SU-DHL-6 (cell line): Measurements from ENCODE around the gene LIN54.

Experiments used
- H2AFZ ChIP-seq: fragments of 200-600 bp; sonication (generic); 2 replicates; pipeline ENCODE4 v1.6.1; 2014; ENCODE audit warnings: low read depth, mild to moderate bottlenecking, moderate library complexity, mixed read lengths, antibody characterized with exemption, low read length; ENCODE audit not compliant: severe bottlenecking
- H3F3A ChIP-seq: fragments of 200-600 bp; shearing (Covaris generic); 2 replicates; pipeline ENCODE4 v1.6.0; 2016; ENCODE audit warnings: antibody characterized with exemption, mild to moderate bottlenecking; ENCODE audit not compliant: insufficient read depth
- H3K27ac ChIP-seq: fragments of 200-600 bp; sonication (generic); 2 replicates; pipeline ENCODE4 v1.5.1; 2016; ENCODE audit warnings: low read depth, mild to moderate bottlenecking, low read length, moderate library complexity, mixed read lengths
- H3K27me3 ChIP-seq: fragments of 200-600 bp; sonication (generic), shearing (Covaris generic); 2 replicates; pipeline ENCODE4 v1.6.0; 2014; ENCODE audit warnings: mild to moderate bottlenecking, low read length
- H3K36me3 ChIP-seq: fragments of 200-600 bp; sonication (generic); 2 replicates; pipeline ENCODE4 v1.6.1; 2014; ENCODE audit warnings: mild to moderate bottlenecking, low read length, mixed read lengths
- H3K4me2 ChIP-seq: fragments of 300-600, 200-600 bp; shearing (Covaris generic), sonication (generic); 2 replicates; pipeline ENCODE4 v1.6.0; 2014; ENCODE audit warnings: low read length, low read depth, mild to moderate bottlenecking; ENCODE audit not compliant: poor library complexity, severe bottlenecking
- H3K4me3 ChIP-seq: fragments of 200-600 bp; sonication (generic); 2 replicates; pipeline ENCODE4 v1.5.1; 2014; ENCODE audit warnings: antibody characterized with exemption, low read length, mild to moderate bottlenecking, mixed read lengths; ENCODE audit not compliant: insufficient read depth, poor library complexity, severe bottlenecking
- H3K79me2 ChIP-seq: fragments of 200-600 bp; sonication (generic); 2 replicates; pipeline ENCODE4 v1.6.1; 2014; ENCODE audit warnings: mild to moderate bottlenecking, low read length, moderate library complexity; ENCODE audit not compliant: insufficient read depth
- H3K9ac ChIP-seq: fragments of 200-600 bp; sonication (generic); 2 replicates; pipeline ENCODE4 v1.7.0; 2014; ENCODE audit warnings: mild to moderate bottlenecking, low read length
- H3K9me2 ChIP-seq: fragments of 200-600 bp; sonication (generic); replicated peaks from 2 replicates; pipeline ENCODE4 v1.6.1; 2014; ENCODE audit warnings: low read length; ENCODE audit not compliant: insufficient read depth
- H3K9me3 ChIP-seq: fragments of 200-600 bp; sonication (generic); 2 replicates; pipeline ENCODE4 v1.6.1; 2014; ENCODE audit warnings: low read length, mixed read lengths; ENCODE audit not compliant: insufficient read depth
- H4K20me1 ChIP-seq: fragments of 200-600 bp; sonication (generic); 2 replicates; pipeline ENCODE4 v1.6.1; 2014; ENCODE audit warnings: low read depth, mild to moderate bottlenecking, antibody characterized with exemption, low read length, moderate library complexity, mixed read lengths
- EZH2phosphoT487 ChIP-seq: fragments of 200-600 bp; sonication (generic), shearing (Covaris generic); conservative IDR thresholded peaks from 2 replicates; pipeline ENCODE4 v1.6.1; 2018; ENCODE audit warnings: mild to moderate bottlenecking, antibody characterized with exemption, low read length, moderate library complexity, mixed read lengths
- TF ChIP-seq, protein P1 (sequence below): fragments of 200-600 bp; sonication (generic); IDR thresholded peaks from one replicate; pipeline ENCODE4 v1.5.1; 2017; ENCODE audit warnings: antibody characterized with exemption, mild to moderate bottlenecking, low read length, moderate library complexity; ENCODE audit not compliant: insufficient read depth, poor library complexity, severe bottlenecking

The LIN54 gene

DNA sequence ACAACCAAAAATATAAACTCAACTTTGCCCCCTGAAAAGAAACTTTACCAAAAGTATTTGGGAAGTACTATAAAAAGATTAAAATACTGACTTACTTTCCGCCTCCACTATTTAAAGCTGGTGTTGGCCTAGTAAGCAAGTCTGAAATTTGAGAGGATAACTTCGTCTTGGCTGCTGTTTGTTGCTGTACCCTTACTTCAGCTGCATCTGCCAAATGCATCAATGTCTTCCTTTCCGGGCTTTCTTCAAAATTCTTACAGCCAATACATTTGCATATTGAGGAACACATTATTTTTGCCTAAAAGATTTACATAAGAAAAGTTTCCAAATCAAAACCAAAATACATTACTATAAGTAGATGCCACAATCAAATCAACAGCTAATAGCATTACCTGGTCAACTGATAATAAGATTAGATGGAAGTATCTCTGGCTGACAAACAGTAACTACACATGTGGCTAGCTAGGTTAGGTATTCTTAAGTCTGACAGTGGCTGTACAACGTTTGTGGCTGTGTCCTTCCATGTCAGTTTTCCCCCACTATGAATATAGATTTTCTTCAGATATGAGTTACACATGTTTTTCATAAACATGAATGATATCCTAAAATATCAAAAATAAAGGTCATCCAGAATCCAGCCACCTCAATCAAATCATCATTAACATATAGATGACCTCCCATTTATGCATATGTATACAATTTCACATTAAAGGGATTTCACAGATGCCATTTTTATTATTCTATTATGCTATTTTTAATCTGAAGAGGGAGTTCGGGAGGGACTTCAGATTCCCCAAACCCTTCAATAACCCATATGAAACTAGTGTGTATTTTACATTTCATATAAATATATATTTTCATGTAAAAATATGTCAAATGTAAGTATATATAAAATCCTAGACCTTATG is 79.5 kb downstream of the LIN54 start:
- Histone ChIP-seq H3F3A (no peaks in the 10 kb centered on the region), H4K20me1 (no peaks in the 10 kb centered on the region), H3K9ac (no peak overlapping the region), H3K9me2 (no peaks in the 10 kb centered on the region), H3K9me3 (no peaks in the 10 kb centered on the region), H3K4me3 (no peak overlapping the region), H3K36me3 (peaks cover 1% of the 10 kb centered on the region; the same call in 1 of the 2 replicates), H3K27me3 (no peaks in the 10 kb centered on the region), H2AFZ (no peak overlapping the region), H3K79me2 (no peaks in the 10 kb centered on the region), H3K4me2 (no peak overlapping the region), H3K27ac (no peak overlapping the region)
- TF ChIP-seq, protein P1, sequence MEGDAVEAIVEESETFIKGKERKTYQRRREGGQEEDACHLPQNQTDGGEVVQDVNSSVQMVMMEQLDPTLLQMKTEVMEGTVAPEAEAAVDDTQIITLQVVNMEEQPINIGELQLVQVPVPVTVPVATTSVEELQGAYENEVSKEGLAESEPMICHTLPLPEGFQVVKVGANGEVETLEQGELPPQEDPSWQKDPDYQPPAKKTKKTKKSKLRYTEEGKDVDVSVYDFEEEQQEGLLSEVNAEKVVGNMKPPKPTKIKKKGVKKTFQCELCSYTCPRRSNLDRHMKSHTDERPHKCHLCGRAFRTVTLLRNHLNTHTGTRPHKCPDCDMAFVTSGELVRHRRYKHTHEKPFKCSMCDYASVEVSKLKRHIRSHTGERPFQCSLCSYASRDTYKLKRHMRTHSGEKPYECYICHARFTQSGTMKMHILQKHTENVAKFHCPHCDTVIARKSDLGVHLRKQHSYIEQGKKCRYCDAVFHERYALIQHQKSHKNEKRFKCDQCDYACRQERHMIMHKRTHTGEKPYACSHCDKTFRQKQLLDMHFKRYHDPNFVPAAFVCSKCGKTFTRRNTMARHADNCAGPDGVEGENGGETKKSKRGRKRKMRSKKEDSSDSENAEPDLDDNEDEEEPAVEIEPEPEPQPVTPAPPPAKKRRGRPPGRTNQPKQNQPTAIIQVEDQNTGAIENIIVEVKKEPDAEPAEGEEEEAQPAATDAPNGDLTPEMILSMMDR = no peak
- no peak for TF ChIP-seq EZH2phosphoT487

DNA sequence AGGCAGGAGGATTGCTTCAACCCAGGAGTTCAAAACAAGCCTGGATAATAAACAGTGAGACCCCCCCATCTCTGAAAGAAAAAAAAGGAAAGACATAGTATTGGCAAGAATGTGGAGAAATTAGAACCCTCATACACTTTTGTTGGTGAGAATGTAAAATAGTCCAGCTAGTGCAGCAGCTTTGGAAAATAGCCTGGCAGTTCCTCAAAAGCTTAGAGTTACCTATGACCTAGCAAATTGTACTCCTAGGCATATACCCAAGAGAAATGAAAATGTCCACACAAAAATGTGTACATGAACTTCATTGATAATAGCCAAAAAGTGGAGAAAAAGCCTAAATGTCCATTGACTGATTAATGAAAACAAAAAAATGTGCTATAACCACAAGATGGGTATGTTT is 88.8 kb downstream of the LIN54 start:
- Histone ChIP-seq H3F3A (no peaks in the 10 kb centered on the region), H3K27ac (no peak overlapping the region), H3K4me2 (no peak overlapping the region), H3K9me2 (no peaks in the 10 kb centered on the region), H3K36me3 (peaks cover 2% of the 10 kb centered on the region; the same call in 1 of the 2 replicates), H3K4me3 (no peak overlapping the region), H2AFZ (no peak overlapping the region), H3K9ac (no peak overlapping the region), H4K20me1 (no peaks in the 10 kb centered on the region), H3K27me3 (no peaks in the 10 kb centered on the region), H3K79me2 (no peaks in the 10 kb centered on the region), H3K9me3 (no peaks in the 10 kb centered on the region)
- no peak for TF ChIP-seq EZH2phosphoT487
- TF ChIP-seq, protein P1 = no peak

DNA sequence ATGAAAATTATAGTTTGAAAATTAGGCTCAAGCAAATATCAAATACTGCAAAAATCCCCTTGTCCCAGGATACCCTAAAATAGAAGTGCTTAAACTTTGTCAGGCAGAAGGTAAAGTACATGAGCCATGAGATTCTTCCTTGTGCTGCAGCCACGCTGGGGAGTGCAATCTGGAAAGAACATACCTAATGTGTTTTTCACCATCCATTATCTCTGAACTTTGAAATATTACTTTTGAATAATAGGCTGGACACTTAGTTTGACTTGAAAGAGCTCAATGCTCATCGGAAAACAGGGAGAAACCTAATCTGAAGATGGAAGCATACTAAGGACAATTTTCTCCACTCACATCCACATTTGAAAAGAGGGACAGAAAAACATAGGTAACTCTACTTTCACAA is 91.2 kb downstream of the LIN54 start:
- no peak overlapping the region for H2AFZ ChIP-seq
- no peaks in the 10 kb centered on the region for H4K20me1 ChIP-seq
- no peak overlapping the region for H3K9ac ChIP-seq
- H3K9me2 ChIP-seq = no peaks in the 10 kb centered on the region
- no peak overlapping the region for H3K27ac ChIP-seq
- no peak overlapping the region for H3K4me2 ChIP-seq
- no peaks in the 10 kb centered on the region for H3K9me3 ChIP-seq
- H3K79me2 ChIP-seq = no peaks in the 10 kb centered on the region
- H3K27me3 ChIP-seq = no peaks in the 10 kb centered on the region
- no peak overlapping the region for H3K4me3 ChIP-seq
- TF ChIP-seq, protein P1 = no peak
- TF ChIP-seq EZH2phosphoT487 = no peak
- H3K36me3 ChIP-seq = no peaks in the 10 kb centered on the region
- no peaks in the 10 kb centered on the region for H3F3A ChIP-seq
